ENCODE results near the gene ATP6V0E1. TPM values are rescaled to one million over a fixed set of nuclear protein-coding genes. Genes with fewer than 3 reads are reported as not detected.
A peak's percentile ranks its signal among the peaks of the same experiment; 100 is the strongest.

Gene ATP6V0E1
- total RNA-seq, 2 experiments from 2014 or later, result 31.1 to 31.9 TPM

DNA sequence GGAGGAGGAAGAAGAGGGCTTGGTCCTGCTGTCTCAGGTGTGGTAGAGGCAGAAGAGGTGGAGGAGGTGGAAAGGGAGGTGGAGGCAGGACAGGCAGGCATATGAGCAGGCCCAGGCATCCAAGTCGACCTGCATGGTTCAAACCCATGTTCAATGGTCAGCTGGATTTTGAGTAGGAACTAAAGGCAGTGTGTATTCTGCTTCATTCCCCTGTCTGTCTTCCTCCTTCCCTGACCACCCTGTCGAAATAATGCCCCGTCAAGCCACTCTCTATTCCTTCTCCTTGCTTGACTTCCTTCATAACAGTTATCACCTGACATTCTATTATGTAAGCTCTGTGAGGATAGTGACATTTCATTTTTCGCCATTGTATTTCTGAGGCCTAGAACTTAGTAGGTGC lies 34.8 kb downstream of the ATP6V0E1 start:
- peaks cover 51% of the 10 kb centered on the region for H3K36me3 Mint-ChIP-seq (ENCODE audit: low read depth)
- intact Hi-C loops (cut with DNase I, micrococcal nuclease), result loop anchor here in 1 of 2 experiments (5.0 kb wide), 1 partner anchor 34 kb away; no protein-coding TSS in a partner anchor
- Histone ChIP-seq H3K4me3 (ENCODE audit: low read length) (no peak overlapping the region), H3K4me1 (ENCODE audit: insufficient read depth, low read length) (peaks cover 14% of the 10 kb centered on the region), H3K9me3 (ENCODE audit: control insufficient read depth in 1 of 2, insufficient read depth in 1 of 2, low read length in 2 of 2) (no peaks in the 10 kb centered on the region), H3K36me3 (ENCODE audit: insufficient read depth, low read length) (peaks cover 34% of the 10 kb centered on the region), H3K27ac (ENCODE audit: low read depth in 1 of 2, low read length in 2 of 2) (no peak overlapping the region), H3K27me3 (ENCODE audit: control insufficient read depth in 1 of 2, insufficient read depth in 2 of 2, low read length in 2 of 2) (no peaks in the 10 kb centered on the region)
- H3K4me3 Mint-ChIP-seq, result no peak overlapping the region
- H3K9me3 Mint-ChIP-seq, result no peaks in the 10 kb centered on the region
- ATAC-seq (ENCODE audit: poor library complexity) (no peak), DNase-seq (no peak)
- H3K4me1 Mint-ChIP-seq (ENCODE audit: low read depth), result peaks cover 62% of the 10 kb centered on the region
- no peaks in the 10 kb centered on the region for H3K27me3 Mint-ChIP-seq
- ChIA-PET POLR2A (interaction anchor here (1.2 kb wide), 1 partner anchor 17 kb away, joined by 3 read pairs; no protein-coding TSS in a partner anchor), CTCF (interaction anchor here (0.5 to 1.4 kb wide), 4 partner anchors 17 to 126 kb away, joined by 3 to 4 read pairs (median 3); partner anchors contain the start of gene BNIP1)
- peak overlapping the region; percentile 71 for H3K27ac Mint-ChIP-seq
- TF ChIP-seq, protein P1, sequence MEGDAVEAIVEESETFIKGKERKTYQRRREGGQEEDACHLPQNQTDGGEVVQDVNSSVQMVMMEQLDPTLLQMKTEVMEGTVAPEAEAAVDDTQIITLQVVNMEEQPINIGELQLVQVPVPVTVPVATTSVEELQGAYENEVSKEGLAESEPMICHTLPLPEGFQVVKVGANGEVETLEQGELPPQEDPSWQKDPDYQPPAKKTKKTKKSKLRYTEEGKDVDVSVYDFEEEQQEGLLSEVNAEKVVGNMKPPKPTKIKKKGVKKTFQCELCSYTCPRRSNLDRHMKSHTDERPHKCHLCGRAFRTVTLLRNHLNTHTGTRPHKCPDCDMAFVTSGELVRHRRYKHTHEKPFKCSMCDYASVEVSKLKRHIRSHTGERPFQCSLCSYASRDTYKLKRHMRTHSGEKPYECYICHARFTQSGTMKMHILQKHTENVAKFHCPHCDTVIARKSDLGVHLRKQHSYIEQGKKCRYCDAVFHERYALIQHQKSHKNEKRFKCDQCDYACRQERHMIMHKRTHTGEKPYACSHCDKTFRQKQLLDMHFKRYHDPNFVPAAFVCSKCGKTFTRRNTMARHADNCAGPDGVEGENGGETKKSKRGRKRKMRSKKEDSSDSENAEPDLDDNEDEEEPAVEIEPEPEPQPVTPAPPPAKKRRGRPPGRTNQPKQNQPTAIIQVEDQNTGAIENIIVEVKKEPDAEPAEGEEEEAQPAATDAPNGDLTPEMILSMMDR (IDR thresholded peaks at IDR 0.05), result no peak

DNA sequence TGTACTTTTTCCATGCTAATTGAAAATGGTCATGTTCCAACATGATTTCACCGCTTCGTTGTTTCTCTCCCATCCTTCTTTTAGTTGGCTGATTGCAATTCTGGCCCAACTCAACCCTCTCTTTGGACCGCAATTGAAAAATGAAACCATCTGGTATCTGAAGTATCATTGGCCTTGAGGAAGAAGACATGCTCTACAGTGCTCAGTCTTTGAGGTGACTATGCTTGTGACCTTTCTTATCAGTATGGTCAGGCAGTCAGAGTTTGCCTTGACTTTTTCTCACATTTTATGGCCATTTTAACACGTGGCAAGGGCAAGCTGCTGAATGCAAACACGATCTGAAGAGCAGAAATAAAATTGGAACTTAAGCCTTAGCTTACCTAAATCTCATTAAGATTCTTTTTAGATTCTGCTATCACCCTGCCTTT lies 36.6 kb downstream of the ATP6V0E1 start:
- H3K36me3 ChIP-seq (ENCODE audit: insufficient read depth, low read length), result peaks cover 37% of the 10 kb centered on the region
- intact Hi-C loops (cut with DNase I, micrococcal nuclease), result no loop called here
- peaks cover 56% of the 10 kb centered on the region for H3K4me1 Mint-ChIP-seq (ENCODE audit: low read depth)
- TF ChIP-seq, protein P1 (IDR thresholded peaks at IDR 0.05), result no peak
- peaks cover 60% of the 10 kb centered on the region for H3K36me3 Mint-ChIP-seq (ENCODE audit: low read depth)
- no peak overlapping the region for H3K27ac ChIP-seq (ENCODE audit: low read depth in 1 of 2, low read length in 2 of 2)
- no peak overlapping the region for H3K4me3 ChIP-seq (ENCODE audit: low read length)
- ATAC-seq (ENCODE audit: poor library complexity) (no peak), DNase-seq (no peak)
- H3K4me3 Mint-ChIP-seq, result no peak overlapping the region
- no peaks in the 10 kb centered on the region for H3K27me3 Mint-ChIP-seq
- POLR2A ChIA-PET, result no interaction called here
- no peaks in the 10 kb centered on the region for H3K9me3 Mint-ChIP-seq
- H3K27ac Mint-ChIP-seq, result peak overlapping the region; percentile 67
- no peaks in the 10 kb centered on the region for H3K9me3 ChIP-seq (ENCODE audit: control insufficient read depth in 1 of 2, insufficient read depth in 1 of 2, low read length in 2 of 2)
- CTCF ChIA-PET, result interaction anchor here (0.5 to 1.0 kb wide), 2 partner anchors 11 to 14 kb away, joined by 3 read pairs; no protein-coding TSS in a partner anchor
- peaks cover 10% of the 10 kb centered on the region for H3K4me1 ChIP-seq (ENCODE audit: insufficient read depth, low read length)
- H3K27me3 ChIP-seq (ENCODE audit: control insufficient read depth in 1 of 2, insufficient read depth in 2 of 2, low read length in 2 of 2), result no peaks in the 10 kb centered on the region

DNA sequence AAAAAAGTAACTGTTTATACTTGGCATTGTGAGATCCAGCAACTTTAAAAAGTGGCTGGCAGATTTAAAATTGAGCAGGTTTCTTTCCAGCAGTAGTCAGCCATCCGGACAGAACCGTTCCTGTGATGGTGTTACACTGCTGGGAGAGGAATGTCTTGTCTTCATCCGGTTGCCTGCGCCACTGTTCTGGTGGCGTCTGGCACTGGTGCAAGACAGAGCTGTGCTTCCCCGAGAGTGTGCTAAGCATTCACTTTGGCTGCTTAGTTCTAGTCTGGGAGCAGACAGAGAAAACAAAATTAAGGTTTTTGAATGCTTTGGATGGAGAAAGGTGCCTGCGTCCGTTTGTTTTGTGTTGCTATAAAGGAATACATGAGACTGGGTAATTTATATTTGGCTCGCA lies 37.1 kb downstream of the ATP6V0E1 start:
- H3K4me3 ChIP-seq (ENCODE audit: low read length), result no peak overlapping the region
- peaks cover 63% of the 10 kb centered on the region for H3K36me3 Mint-ChIP-seq (ENCODE audit: low read depth)
- no peaks in the 10 kb centered on the region for H3K27me3 ChIP-seq (ENCODE audit: control insufficient read depth in 1 of 2, insufficient read depth in 2 of 2, low read length in 2 of 2)
- ChIA-PET CTCF (no interaction called here), POLR2A (no interaction called here)
- DNase-seq, result no peak
- ATAC-seq (ENCODE audit: poor library complexity), result no peak
- no peak overlapping the region for H3K4me3 Mint-ChIP-seq
- H3K27ac Mint-ChIP-seq, result no peak overlapping the region
- H3K4me1 Mint-ChIP-seq (ENCODE audit: low read depth), result peaks cover 51% of the 10 kb centered on the region
- intact Hi-C loops (cut with DNase I, micrococcal nuclease), result no loop called here
- H3K27ac ChIP-seq (ENCODE audit: low read depth in 1 of 2, low read length in 2 of 2), result no peak overlapping the region
- peaks cover 7% of the 10 kb centered on the region for H3K4me1 ChIP-seq (ENCODE audit: insufficient read depth, low read length)
- H3K9me3 ChIP-seq (ENCODE audit: control insufficient read depth in 1 of 2, insufficient read depth in 1 of 2, low read length in 2 of 2), result no peaks in the 10 kb centered on the region
- no peaks in the 10 kb centered on the region for H3K27me3 Mint-ChIP-seq
- TF ChIP-seq, protein P1 (IDR thresholded peaks at IDR 0.05), result no peak
- H3K36me3 ChIP-seq (ENCODE audit: insufficient read depth, low read length), result peaks cover 41% of the 10 kb centered on the region
- no peaks in the 10 kb centered on the region for H3K9me3 Mint-ChIP-seq

Data from CD4-positive, alpha-beta T cell (primary cell).